Measurements from ENCODE around the gene SVEP1. TPM values are rescaled to one million over a fixed set of nuclear protein-coding genes. Genes with fewer than 3 reads are reported as not detected.

Gene SVEP1
- polyA plus RNA-seq, 1 experiment: 24.8 TPM

DNA sequence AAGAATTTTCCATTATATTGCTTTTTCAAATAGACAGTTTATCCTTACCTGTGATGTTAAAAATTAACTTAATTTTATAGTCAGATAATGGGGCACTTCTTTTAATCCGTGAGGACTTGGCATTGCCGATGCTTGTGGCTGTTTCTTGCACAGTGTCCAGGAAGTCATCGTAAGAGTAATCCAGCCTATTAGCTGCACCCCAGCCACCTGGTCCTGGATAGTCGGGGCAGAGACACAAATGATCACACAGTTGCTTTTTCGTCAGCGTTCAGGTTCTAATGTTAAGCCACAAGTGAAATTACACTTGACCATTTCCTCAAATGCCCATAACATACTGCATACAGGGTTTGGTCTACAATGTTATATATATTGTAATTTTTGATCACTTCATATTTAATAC, 107.4 kb downstream of the SVEP1 start:
- ChIA-PET CTCF (no interaction called here), POLR2A (no interaction called here)
- no peak for DNase-seq (ENCODE audit: low read depth)
- peaks cover 10% of the 10 kb centered on the region for H3K36me3 ChIP-seq (ENCODE audit: control insufficient read depth, insufficient read depth, low read length)
- TF ChIP-seq, protein P1, sequence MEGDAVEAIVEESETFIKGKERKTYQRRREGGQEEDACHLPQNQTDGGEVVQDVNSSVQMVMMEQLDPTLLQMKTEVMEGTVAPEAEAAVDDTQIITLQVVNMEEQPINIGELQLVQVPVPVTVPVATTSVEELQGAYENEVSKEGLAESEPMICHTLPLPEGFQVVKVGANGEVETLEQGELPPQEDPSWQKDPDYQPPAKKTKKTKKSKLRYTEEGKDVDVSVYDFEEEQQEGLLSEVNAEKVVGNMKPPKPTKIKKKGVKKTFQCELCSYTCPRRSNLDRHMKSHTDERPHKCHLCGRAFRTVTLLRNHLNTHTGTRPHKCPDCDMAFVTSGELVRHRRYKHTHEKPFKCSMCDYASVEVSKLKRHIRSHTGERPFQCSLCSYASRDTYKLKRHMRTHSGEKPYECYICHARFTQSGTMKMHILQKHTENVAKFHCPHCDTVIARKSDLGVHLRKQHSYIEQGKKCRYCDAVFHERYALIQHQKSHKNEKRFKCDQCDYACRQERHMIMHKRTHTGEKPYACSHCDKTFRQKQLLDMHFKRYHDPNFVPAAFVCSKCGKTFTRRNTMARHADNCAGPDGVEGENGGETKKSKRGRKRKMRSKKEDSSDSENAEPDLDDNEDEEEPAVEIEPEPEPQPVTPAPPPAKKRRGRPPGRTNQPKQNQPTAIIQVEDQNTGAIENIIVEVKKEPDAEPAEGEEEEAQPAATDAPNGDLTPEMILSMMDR (IDR thresholded peaks at IDR 0.05; ENCODE audit: insufficient read depth, low read depth, low read length): no peak
- no peak overlapping the region for H3K4me3 ChIP-seq (ENCODE audit: low read depth, low read length)
- H3K27me3 ChIP-seq (ENCODE audit: control insufficient read depth, insufficient read depth, low read length): no peaks in the 10 kb centered on the region

DNA sequence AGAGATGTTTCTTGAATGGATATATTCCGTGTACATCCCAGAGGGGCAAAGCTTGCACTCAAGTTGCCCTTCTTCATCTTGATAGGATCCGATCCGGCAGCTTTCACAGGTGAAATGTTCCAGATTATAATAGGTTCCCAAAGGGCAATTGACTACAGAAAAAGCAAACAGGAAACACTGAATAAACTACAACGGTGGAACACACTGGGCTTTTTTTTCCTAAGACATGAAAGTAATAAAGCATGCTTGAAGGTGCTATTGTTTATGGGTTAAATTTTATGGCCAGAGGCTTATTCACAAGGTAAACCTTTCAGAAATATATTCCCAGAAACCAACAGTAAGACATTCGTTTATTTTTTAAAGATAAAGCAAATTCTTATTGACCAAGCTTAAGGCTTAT, 110.6 kb downstream of the SVEP1 start:
- no peak for DNase-seq (ENCODE audit: low read depth)
- ChIA-PET POLR2A (no interaction called here), CTCF (interaction anchor here (0.8 kb wide), 1 partner anchor 16 kb away, joined by 4 read pairs; no protein-coding TSS in a partner anchor)
- Histone ChIP-seq H3K4me3 (ENCODE audit: low read depth, low read length) (no peak overlapping the region), H3K36me3 (ENCODE audit: control insufficient read depth, insufficient read depth, low read length) (peaks cover 5% of the 10 kb centered on the region), H3K27me3 (ENCODE audit: control insufficient read depth, insufficient read depth, low read length) (no peaks in the 10 kb centered on the region)
- TF ChIP-seq, protein P1 (IDR thresholded peaks at IDR 0.05; ENCODE audit: insufficient read depth, low read depth, low read length): no peak

DNA sequence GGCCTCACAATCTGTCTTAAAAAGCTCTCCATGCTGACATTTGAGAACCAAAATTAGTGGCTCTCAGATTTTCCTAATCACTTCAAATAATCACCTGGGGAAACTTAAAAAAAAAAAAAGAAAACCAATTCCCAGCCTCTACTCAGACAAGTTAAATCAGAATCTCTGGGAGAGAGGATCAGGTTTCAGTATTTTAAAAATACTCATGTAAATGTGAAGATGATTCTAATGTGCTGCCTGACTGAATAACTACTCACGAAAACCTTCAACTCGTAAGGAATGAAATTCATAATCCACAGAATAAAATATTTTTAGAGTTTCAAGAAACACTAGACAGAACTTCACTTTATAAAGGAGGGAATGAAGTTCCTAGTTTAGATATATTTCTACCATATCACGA, 114.4 kb downstream of the SVEP1 start:
- ChIA-PET POLR2A (no interaction called here), CTCF (no interaction called here)
- Histone ChIP-seq H3K4me3 (ENCODE audit: low read depth, low read length) (no peak overlapping the region), H3K27me3 (ENCODE audit: control insufficient read depth, insufficient read depth, low read length) (no peaks in the 10 kb centered on the region), H3K36me3 (ENCODE audit: control insufficient read depth, insufficient read depth, low read length) (peaks cover 4% of the 10 kb centered on the region)
- TF ChIP-seq, protein P1 (IDR thresholded peaks at IDR 0.05; ENCODE audit: insufficient read depth, low read depth, low read length): no peak
- no peak for DNase-seq (ENCODE audit: low read depth)

DNA sequence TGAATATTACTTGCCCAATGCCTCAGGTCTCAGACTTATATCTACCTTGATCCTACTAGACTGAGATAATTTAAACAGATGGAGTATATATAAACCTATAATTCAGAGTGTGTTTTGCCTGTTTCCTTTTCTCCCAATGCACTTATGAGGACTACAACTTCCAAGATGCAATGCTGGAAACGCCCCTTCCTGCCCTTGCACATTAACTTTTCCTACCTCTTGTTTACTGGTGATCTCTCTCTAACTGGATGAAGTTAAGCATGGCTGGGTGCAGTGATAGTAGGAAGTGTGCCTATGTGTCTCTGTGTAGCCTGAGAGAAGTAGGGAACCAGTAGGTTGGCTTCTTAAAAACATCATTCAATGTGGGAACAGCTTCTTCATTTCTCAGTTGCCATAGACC, 115.2 kb downstream of the SVEP1 start:
- no peaks in the 10 kb centered on the region for H3K27me3 ChIP-seq (ENCODE audit: control insufficient read depth, insufficient read depth, low read length)
- POLR2A ChIA-PET: no interaction called here
- TF ChIP-seq, protein P1 (IDR thresholded peaks at IDR 0.05; ENCODE audit: insufficient read depth, low read depth, low read length): no peak
- DNase-seq (ENCODE audit: low read depth): no peak
- H3K36me3 ChIP-seq (ENCODE audit: control insufficient read depth, insufficient read depth, low read length): peaks cover 3% of the 10 kb centered on the region
- CTCF ChIA-PET: no interaction called here
- H3K4me3 ChIP-seq (ENCODE audit: low read depth, low read length): no peak overlapping the region

DNA sequence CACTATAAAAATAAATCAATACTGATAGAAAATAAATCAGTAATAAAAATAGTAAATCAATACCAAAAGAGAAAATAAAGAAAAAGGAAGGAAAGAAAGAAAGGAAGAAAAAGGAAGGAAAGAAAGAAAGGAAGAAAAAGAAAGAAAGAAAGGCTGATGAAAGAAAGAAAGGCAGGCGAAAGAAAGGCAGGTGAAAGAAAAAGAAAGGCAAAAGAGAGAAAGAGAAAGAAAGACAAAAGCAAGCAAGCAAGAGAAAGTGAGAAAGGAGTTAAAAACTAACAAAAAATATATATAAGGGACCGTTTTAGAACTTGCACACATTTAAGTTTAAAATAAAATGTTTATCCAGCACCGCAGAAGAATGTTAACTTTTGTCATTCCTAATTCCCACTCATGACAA, 116.0 kb downstream of the SVEP1 start:
- no peak for DNase-seq (ENCODE audit: low read depth)
- Histone ChIP-seq H3K27me3 (ENCODE audit: control insufficient read depth, insufficient read depth, low read length) (no peaks in the 10 kb centered on the region), H3K36me3 (ENCODE audit: control insufficient read depth, insufficient read depth, low read length) (peaks cover 3% of the 10 kb centered on the region), H3K4me3 (ENCODE audit: low read depth, low read length) (no peak overlapping the region)
- ChIA-PET POLR2A (interaction anchor here (0.6 kb wide), 1 partner anchor 10 kb away, joined by 3 read pairs; no protein-coding TSS in a partner anchor), CTCF (no interaction called here)
- TF ChIP-seq, protein P1 (IDR thresholded peaks at IDR 0.05; ENCODE audit: insufficient read depth, low read depth, low read length): no peak

Data from BJ (cell line).